Stomach (tissue), 9 donors: ENCODE results near the gene CIAO3. TPM values are rescaled to one million over a fixed set of nuclear protein-coding genes. Genes with fewer than 3 reads are reported as not detected.

Source experiments
- DNase-seq, 2 donors: peaks; one replicate each; pipeline versions ENCODE4 v3.0.0 to v3.0.0-alpha.2; 2013 to 2019
- H3K27ac ChIP-seq, 5 donors: fragments of 200-600 bp in 4 of 5; sonication (generic) in 4 of 5; one replicate each; pipeline ENCODE4 v1.5.1; 2013 to 2019; ENCODE audit warnings: mild to moderate bottlenecking in 1 of 5, moderate library complexity in 1 of 5
- H3K27me3 ChIP-seq, 3 donors: fragments of 200-600 bp; sonication (generic); one replicate each; pipeline ENCODE4 v1.5.1; 2017 to 2019; ENCODE audit warnings: mixed run types in 1 of 3
- H3K36me3 ChIP-seq, 4 donors: fragments of 200-600 bp; sonication (generic); 1 replicate in 3 of 4; 2 replicates in 1 of 4; pipeline ENCODE4 v1.5.1; 2016 to 2019
- H3K4me1 ChIP-seq, 4 donors: fragments of 200-600 bp; sonication (generic); one replicate each; pipeline ENCODE4 v1.5.1; 2016 to 2019
- H3K4me3 ChIP-seq, 4 donors: fragments of 200-600 bp; sonication (generic) in 3 of 4; one replicate each; pipeline ENCODE4 v1.5.1; 2016 to 2019; ENCODE audit warnings: mild to moderate bottlenecking in 1 of 4
- H3K9me3 ChIP-seq, 4 donors: fragments of 200-600 bp; sonication (generic); one replicate each; pipeline ENCODE4 v1.5.1; 2016 to 2019
- CTCF ChIP-seq, 7 experiments: fragments of 450-650 bp in 4 of 7; fragments of 200-600 bp in 3 of 7; sonication (generic) in 3 of 7; IDR thresholded peaks; one replicate each; pipeline ENCODE4 v1.5.1; 2016 to 2019; ENCODE audit warnings: antibody characterized with exemption in 7 of 7, control low read depth in 2 of 7, mild to moderate bottlenecking in 1 of 7
- EP300 ChIP-seq: sonication (generic); formaldehyde crosslinking; IDR thresholded peaks from one replicate; pipeline ENCODE4 v1.6.1; 2017; ENCODE audit warnings: antibody characterized with exemption
- POLR2A ChIP-seq, 4 donors: fragments of 450-650 bp; IDR thresholded peaks; one replicate each; pipeline ENCODE4 v1.6.1; 2016; ENCODE audit warnings: antibody characterized with exemption in 4 of 4, control low read depth in 2 of 4, mild to moderate bottlenecking in 1 of 4, moderate library complexity in 1 of 4
- POLR2AphosphoS5 ChIP-seq, 3 donors: sonication (generic); formaldehyde crosslinking; IDR thresholded peaks; one replicate each; pipeline ENCODE4 v1.6.1; 2016; ENCODE audit warnings: antibody characterized with exemption in 3 of 3
- whole genome bisulfite sequencing, 5 donors: extraction: QIAGEN DNeasy Blood & Tissue Kit in 3 of 5; methylation state at CpG; one replicate each; pipeline versions ENCODE4 v1.1.5 to v1.1.7; 2013 to 2018; 5-methylcytosine and 5-hydroxymethylcytosine counted together
- intact Hi-C: fragments of 100-400 bp; cut with DNase I; formaldehyde crosslinking; loops from one replicate; pipeline ENCODE4 v1.15.1; 2023; ENCODE audit warnings: low total_unique reads
- polyA plus RNA-seq, 3 donors: library from polyadenylated mRNA; stranded (reverse); fragments of 200-250 nt; gene quantifications; one replicate each; pipeline ENCODE4 v1.2.3, GENCODE V29; 2013
- total RNA-seq, 5 donors: library from RNA; depleted of rRNA; stranded (reverse); fragments of >200 nt; gene quantifications; one replicate each; pipeline versions ENCODE4 v1.1.0 to v1.2.3, GENCODE V29; 2014 to 2016
- donor health status: healthy with polysubstance abuse.
- donor health status: Bipolar disorder and iron deficiency.
- donor health status: healthy.

Gene CIAO3
- total and polyA plus RNA-seq, 8 donors, result 22.8 to 145 (median 49.6) TPM

- intact Hi-C loops, result no loop called here
- H3K4me1 ChIP-seq, result peaks cover 35 to 63% (median 60%) of the 10 kb centered on the region in 4 donors
- H3K4me3 ChIP-seq, result peak overlapping the region; percentile 63 to 88 (median 80)
- peaks cover 0 to 35% (median 0%) of the 10 kb centered on the region in 3 donors for H3K27me3 ChIP-seq
- H3K36me3 ChIP-seq, result peaks cover 0 to 14% (median 0%) of the 10 kb centered on the region in 4 donors
- 7 to 11% (median 7%) methylated on average over 14 to 16 of the region's 16 CpGs for WGBS, 5 donors
- no peak for TF ChIP-seq POLR2A (IDR thresholded peaks at IDR 0.05)
- no peak for TF ChIP-seq EP300
- H3K27ac ChIP-seq, result peak overlapping the region; percentile 88 to 94 (median 90)
- DNase-seq, result peak in 1 of 2 donors; percentile 49
- H3K9me3 ChIP-seq, result no peaks in the 10 kb centered on the region
Observed at GRCh38 chr16:719815-720446, 20.9 kb downstream of the CIAO3 start.

GRCh38 chr16:718922-719321 lies 21.9 kb downstream of the CIAO3 start:
- H3K27me3 ChIP-seq, result peaks cover 0 to 37% (median 5%) of the 10 kb centered on the region in 3 donors
- intact Hi-C loops, result no loop called here
- H3K36me3 ChIP-seq, result peaks cover 0 to 14% (median 0%) of the 10 kb centered on the region in 4 donors

GRCh38 chr16:718389-718788 lies 22.4 kb downstream of the CIAO3 start:
- Histone ChIP-seq H3K4me1 (peaks cover 40 to 70% (median 67%) of the 10 kb centered on the region in 4 donors), H3K4me3 (no peak overlapping the region), H3K9me3 (no peaks in the 10 kb centered on the region), H3K36me3 (peaks cover 0 to 14% (median 0%) of the 10 kb centered on the region in 4 donors), H3K27me3 (peaks cover 0 to 41% (median 5%) of the 10 kb centered on the region in 3 donors), H3K27ac (no peak overlapping the region)
- no peak for DNase-seq
- TF ChIP-seq CTCF (IDR thresholded peaks at IDR 0.05) (no peak), POLR2A (IDR thresholded peaks at IDR 0.05) (no peak), POLR2AphosphoS5 (IDR thresholded peaks at IDR 0.05) (no peak), EP300 (no peak)
- intact Hi-C loops, result no loop called here
- WGBS, 5 donors, result 79 to 87% (median 84%) methylated on average over 6 to 9 of the region's 9 CpGs

More at GRCh38 chr16:718922-719321, 21.9 kb downstream of the CIAO3 start:
- peaks cover 40 to 70% (median 67%) of the 10 kb centered on the region in 4 donors for H3K4me1 ChIP-seq
- H3K4me3 ChIP-seq, result no peak overlapping the region
- TF ChIP-seq EP300 (no peak), POLR2AphosphoS5 (IDR thresholded peaks at IDR 0.05) (no peak), POLR2A (IDR thresholded peaks at IDR 0.05) (no peak), CTCF (IDR thresholded peaks at IDR 0.05) (no peak)
- H3K27ac ChIP-seq, result no peak overlapping the region
- WGBS, 5 donors, result 39 to 67% (median 57%) methylated on average over 5 to 6 of the region's 6 CpGs
- H3K9me3 ChIP-seq, result no peaks in the 10 kb centered on the region
- no peak for DNase-seq

GRCh38 chr16:717450-718245 lies 23.1 kb downstream of the CIAO3 start:
- Histone ChIP-seq H3K4me1 (peaks cover 40 to 70% (median 67%) of the 10 kb centered on the region in 4 donors), H3K9me3 (no peaks in the 10 kb centered on the region), H3K36me3 (peaks cover 0 to 10% (median 0%) of the 10 kb centered on the region in 4 donors), H3K4me3 (no peak overlapping the region), H3K27ac (no peak overlapping the region), H3K27me3 (peaks cover 0 to 44% (median 5%) of the 10 kb centered on the region in 3 donors)
- intact Hi-C loops, result no loop called here
- TF ChIP-seq POLR2AphosphoS5 (IDR thresholded peaks at IDR 0.05), result no peak
- TF ChIP-seq POLR2A (IDR thresholded peaks at IDR 0.05), result no peak
- TF ChIP-seq CTCF (IDR thresholded peaks at IDR 0.05), result no peak
- no peak for TF ChIP-seq EP300
- DNase-seq, result peak in 1 of 2 donors; percentile 50
- WGBS, 5 donors, result 72 to 82% (median 77%) methylated on average over 19 to 32 of the region's 32 CpGs
